Stimulated activated CD8-positive, alpha-beta memory T cell treated with anti-CD3 and anti-CD28 coated beads, Interleukin-7, amount 100 ng/mL, for 48 hours (primary cell): ENCODE measurements around the gene MLNR.

ENCODE experiments used
- DNase-seq, 2 donors: peaks; one replicate each; pipeline ENCODE4 v3.0.0-alpha.2; 2020; ENCODE audit warnings: low read depth in 1 of 2; ENCODE audit errors: extremely low read depth in 1 of 2

Gene MLNR

DNA sequence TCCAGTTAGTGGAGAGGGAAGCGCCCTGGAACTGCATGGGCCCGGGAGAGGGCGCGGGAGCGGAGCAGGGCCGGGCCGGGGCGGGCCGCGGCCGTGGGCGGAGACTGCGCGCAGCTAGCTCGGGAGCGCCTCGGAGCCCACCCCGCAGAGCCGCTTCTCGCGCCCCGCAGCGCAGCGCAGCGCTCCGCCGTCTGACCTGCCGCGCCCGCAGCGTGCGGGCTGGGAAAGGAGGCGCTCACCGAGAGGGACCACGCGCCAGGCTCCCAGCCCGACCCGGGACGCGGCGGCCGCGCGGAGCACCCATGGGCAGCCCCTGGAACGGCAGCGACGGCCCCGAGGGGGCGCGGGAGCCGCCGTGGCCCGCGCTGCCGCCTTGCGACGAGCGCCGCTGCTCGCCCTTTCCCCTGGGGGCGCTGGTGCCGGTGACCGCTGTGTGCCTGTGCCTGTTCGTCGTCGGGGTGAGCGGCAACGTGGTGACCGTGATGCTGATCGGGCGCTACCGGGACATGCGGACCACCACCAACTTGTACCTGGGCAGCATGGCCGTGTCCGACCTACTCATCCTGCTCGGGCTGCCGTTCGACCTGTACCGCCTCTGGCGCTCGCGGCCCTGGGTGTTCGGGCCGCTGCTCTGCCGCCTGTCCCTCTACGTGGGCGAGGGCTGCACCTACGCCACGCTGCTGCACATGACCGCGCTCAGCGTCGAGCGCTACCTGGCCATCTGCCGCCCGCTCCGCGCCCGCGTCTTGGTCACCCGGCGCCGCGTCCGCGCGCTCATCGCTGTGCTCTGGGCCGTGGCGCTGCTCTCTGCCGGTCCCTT is at the start of gene MLNR:
MLNR (plus strand) TSS at position 303 of the 820 bp plus-strand sequence; CDS start at position 303, 0 bp downstream.
- no peak for DNase-seq

DNA sequence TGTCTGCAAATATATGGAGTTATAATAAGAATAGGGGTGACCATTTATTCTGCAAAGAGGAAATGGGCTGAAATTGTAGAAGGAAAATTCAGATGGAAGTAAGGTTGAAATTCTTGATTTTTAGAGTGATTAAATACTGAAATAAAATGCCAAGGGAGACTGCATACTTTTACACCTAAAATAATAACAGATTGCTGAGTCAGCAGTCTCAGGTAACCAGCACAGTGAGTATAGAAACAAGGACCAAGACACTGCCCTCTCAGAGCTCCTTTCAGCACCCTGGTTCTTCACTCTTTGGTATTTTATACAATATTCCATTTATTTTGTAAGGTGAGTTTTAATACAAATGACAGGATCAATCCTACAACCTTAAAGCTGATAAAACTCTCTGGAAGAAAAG is 48.8 kb upstream of the MLNR start:
- no peak for DNase-seq

DNA sequence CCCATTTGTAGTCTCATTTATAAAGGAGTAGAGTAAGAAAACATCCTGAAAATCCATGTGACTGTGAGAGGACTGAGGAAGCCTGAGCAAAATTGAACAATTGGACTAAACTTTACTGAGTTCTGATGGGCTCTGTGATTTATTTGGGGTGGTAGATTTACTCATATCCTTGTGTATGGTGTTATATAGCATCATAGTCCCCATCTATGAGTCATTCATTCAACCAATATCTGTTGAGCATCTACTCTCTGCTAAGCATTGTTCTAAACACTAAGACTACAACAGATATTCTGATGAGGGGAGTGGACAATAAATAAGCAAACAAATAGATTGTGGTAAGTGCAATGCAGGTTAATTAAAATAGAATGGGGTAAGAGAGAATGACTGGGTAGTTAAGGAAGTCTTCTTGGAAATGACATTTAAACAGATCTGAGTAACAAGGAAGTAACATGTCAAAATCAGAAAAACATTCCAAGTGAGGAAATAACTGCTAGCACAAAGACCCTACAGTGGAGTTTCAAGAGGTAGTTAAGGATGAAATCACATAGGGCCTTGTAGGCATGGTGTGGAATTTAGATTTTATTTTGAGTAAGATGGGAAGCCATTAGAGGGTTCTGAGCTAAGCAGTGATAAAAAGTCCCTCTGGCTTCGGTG is 36.3 kb upstream of the MLNR start:
- no peak for DNase-seq

DNA sequence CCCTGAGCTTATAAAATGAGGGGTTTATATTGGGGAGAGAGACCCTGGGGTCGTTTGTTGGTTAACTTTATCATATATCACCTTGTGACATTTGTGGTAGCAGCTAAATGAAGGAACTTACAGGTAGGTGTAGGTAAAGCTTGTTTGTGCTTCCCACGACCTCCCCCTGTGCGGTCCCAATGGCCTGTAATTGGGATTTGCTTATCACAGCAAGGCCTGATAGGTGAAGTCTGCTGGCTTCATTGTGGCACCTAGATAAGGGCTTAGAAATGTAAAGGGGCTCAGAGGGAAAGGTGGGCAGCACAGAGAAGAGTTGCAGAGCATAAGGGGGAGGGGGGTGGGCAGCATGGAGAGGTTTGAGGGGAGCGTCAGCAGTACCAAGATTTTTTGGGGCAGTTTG is 35.5 kb upstream of the MLNR start:
- DNase-seq = no peak

- DNase-seq = no peak
These were observed 34.9 kb upstream of the MLNR start for GRCh38 chr13:49185264-49185663.

GRCh38 chr13:49190901-49191300 is 29.2 kb upstream of the MLNR start:
- no peak for DNase-seq

- DNase-seq = no peak
These were observed 13.5 kb upstream of the MLNR start for GRCh38 chr13:49206641-49207040.

DNA sequence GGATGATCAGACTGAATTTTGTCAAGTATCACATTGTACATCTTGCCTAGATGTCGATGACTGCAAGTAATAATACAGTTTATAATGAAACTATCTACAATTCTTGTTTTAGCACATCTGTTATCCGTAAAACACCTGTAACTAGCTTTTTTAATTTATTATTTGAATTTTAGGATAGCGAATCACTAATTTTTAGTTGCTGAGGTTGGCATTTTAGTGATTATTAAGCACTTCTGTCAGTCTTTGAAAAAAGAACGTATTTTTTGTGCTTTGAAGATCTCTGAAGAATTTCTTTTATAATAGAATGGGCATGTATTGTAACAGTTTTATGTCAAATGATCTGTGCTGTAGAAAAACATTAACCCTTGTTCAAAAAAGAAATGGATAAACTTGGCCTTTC is 11.5 kb upstream of the MLNR start:
- no peak for DNase-seq

DNA sequence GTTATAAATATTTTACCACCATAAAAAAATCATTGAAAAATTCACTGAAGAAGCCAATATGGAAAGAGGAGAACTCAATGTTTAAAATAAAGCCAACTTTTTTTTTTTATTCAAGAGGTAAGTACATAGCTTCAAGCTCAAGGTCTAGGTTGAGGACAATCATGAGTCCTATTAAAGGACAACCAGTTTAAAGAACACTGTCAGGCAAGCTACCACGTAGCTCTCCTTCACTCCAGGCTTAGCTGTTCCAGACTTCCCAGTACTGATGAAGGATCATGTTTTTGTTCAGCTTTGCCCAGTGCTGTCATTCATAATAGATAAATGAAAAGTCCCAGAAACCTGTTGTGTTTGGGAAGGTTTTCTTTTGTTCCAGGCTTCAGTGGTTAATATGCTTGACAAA is 10.0 kb upstream of the MLNR start:
- DNase-seq = no peak

- DNase-seq = no peak
These were observed 9.5 kb upstream of the MLNR start for GRCh38 chr13:49210669-49211068.

- no peak for DNase-seq
These were observed 6.6 kb upstream of the MLNR start for GRCh38 chr13:49213539-49213938.

DNA sequence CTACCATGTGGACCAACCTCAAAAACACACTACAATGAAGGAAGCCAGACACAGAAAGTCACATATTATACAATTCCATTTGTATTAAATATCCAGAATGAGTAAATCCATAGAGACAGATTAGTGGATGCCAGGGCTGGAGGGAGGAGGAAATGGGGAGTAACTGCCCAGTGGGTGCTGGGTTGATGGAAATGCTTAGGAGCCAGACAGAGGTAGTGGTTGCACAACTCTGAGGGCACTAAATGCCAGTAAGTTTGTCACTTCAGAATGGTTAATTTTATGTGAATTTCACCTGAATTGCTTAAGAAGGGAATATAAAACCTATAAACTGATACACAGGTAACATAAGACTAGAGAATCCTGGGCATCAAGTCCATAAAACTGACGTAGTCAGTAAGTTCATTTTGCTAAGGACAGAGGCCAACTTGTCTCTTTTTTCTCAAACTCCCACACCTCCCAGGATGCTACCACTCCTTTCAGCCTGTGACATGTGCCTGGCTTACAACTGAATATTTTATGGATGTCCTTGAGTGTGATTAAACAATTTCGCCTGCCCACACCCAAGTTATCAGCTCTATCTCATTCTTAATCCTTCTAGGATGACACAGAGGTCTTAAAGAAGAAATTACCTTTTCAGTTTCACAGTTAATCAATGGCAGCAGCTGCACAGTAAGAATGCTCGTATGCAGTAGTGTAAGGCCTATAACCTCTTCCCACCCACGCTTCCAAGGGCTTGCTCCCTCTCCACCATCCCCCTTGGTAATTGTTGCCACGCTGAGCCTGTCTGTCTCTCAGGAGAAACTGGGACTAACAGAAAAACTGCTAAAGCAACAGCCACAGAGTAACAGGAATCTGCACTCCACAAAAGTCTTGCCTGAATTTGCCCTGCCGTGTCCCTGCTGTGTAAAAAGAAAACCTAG is 5.9 kb upstream of the MLNR start:
- DNase-seq = no peak

DNA sequence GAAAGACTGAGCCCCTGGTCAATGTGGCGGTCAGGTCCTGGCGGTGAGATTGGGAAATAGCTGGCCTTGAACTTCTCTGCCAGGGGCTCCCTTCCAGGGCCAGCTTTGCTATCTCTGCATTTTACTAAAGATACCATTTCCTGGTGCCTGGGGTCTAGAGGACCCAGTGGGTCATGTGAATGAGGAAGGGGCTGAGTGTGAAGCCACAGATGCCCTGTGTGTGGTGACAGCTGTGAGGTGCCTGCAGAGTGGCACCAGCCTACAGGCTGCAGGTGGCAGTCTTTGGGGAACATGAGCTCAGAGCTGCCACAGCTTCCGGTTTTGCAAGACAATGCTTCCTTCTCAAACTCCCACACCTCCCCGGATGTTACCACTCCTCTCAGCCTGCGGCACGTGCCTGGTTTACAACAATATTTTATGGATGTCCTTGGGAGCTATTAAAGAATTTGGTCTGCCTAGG is 5.2 kb upstream of the MLNR start:
- peak in 1 of 2 donors; percentile 18 for DNase-seq

- DNase-seq = no peak
These were observed 3.8 kb upstream of the MLNR start for GRCh38 chr13:49216334-49216733.

- DNase-seq = no peak
These were observed 2.1 kb upstream of the MLNR start for GRCh38 chr13:49217962-49218492.

DNA sequence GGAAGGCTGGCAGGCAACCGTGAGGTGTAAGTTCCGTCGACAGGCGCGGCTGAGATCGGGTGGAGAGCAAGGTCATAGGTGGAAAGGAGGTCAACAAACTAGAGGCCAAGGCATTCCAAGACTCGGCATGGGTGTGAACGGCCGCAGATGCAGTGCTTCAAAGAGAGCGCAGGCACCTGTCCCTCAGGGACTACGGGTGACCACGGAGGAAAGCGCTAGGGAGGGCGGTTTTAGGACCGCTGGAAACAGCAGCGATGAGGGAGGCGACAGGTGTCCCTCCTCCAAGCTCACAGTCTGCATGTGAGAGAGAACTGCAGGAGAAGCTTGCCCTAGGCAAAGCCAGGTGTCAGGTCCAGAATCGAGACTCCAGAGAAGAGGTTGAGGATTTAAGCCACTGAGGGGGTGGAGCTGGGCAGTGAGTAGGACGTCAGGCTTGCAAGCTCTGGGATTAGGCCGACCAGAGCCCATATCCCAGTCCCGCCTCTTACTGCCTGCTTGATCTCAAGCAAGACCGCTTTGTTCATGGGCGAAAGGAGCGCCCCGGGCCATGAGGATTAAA is 1.6 kb upstream of the MLNR start:
- no peak for DNase-seq

DNA sequence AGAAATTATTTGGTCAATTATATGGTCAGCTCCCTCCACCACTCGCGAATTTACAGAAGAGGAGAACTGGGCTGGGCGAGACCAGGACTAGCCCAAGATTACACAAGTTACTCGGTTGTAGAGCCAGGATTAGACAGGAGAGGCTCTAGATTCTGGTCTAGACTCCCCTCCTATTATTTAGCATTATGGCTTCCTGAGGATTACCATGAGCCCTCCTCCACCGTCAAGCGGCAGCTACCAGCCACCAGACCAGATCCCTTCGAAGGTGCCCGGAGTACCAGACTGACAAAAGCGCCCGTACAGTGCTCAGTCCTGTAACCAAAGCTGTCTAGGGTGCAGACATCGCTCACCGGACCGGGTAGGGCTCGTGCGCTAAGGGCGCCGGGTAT is 497 bp upstream of the MLNR start:
- DNase-seq = no peak

DNA sequence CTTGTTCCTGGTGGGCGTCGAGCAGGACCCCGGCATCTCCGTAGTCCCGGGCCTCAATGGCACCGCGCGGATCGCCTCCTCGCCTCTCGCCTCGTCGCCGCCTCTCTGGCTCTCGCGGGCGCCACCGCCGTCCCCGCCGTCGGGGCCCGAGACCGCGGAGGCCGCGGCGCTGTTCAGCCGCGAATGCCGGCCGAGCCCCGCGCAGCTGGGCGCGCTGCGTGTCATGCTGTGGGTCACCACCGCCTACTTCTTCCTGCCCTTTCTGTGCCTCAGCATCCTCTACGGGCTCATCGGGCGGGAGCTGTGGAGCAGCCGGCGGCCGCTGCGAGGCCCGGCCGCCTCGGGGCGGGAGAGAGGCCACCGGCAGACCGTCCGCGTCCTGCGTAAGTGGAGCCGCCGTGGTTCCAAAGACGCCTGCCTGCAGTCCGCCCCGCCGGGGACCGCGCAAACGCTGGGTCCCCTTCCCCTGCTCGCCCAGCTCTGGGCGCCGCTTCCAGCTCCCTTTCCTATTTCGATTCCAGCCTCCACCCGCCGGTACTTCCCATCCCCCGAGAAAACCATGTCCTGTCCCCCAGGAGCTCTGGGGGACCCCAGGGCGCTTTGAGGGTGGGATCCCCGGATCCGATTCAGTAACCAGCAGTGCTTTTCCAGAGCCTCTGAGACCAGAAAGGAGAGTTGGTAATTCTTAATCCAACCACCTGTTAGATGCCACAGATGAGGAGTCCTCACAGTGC is 885 bp downstream of the MLNR start:
- no peak for DNase-seq

- no peak for DNase-seq
These were observed 1.4 kb downstream of the MLNR start for GRCh38 chr13:49221590-49221965.
